ENCODE results near the gene HNRNPC. TPM values are rescaled to one million over a fixed set of nuclear protein-coding genes. Genes with fewer than 3 reads are reported as not detected.
"Not testable (repeated sequence)": the region's sequence is repeated elsewhere in the genome, so short reads cannot be mapped to it uniquely, and the experiment has no call there.

Gene HNRNPC
- total and polyA plus RNA-seq, 9 of the 15 experiments (the other 6 are each of a cell fraction or from before 2014, with no cell fraction given) = 679 to 1,557 (median 1,191) TPM

DNA sequence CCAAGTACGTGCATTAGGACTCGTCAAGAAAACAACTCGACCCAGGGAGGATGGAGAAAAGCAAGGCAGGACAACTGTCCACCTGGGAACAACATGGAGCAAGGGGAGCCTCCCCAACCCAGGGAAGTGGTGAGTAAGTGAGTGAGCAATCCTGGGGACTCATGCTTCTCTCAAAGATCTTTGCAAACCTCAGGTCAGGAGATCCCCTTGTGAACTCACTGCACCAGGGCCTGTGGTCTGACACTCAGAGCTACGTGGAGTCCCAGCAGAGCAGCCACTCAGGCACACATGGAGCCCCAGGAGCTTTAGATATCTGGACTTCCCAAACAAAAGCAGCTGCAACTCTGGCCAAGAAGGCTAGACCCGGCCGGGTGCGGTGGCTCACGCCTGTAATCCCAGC, 101.2 kb downstream of the HNRNPC start:
- no peak for FAIRE-seq

DNA sequence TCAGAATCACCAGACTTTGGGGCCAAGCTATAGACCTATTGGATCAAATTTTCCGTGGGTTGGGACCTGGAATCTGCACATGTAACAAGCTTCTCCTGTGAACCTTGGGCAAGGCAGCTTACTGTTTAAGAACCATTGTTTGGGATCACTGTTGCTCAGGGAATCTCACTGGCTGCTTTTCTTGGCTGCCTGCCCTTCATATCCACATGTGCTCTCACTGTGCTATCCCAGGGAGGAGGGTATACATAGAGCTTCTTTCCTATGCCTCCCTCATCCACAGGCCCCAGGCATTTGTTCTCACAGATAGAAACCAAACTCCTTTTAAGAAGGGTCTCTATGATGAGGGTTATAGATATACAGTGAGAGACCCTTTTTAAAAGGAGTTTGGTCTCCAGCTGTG, 103.6 kb downstream of the HNRNPC start:
- WGBS (ENCODE audit: insufficient coverage, low coverage, missing lambda C conversion rate) = 40% methylated on average over 1 of the region's 1 CpG
- H3K9me1 ChIP-seq (ENCODE audit: control insufficient read depth, insufficient read depth, low read length); H3K27ac ChIP-seq (ENCODE audit: extremely low read depth, low read depth, low read length); BruUV-seq (replicated peaks); ATAC-seq; H3K9ac ChIP-seq (ENCODE audit: insufficient read depth in 1 of 2, low read depth in 2 of 2, low read length in 2 of 2); DNase-seq (ENCODE audit: extremely low read depth in 1 of 4, low spot score in 3 of 4); H3K27me3 ChIP-seq (ENCODE audit: control insufficient read depth in 2 of 2, insufficient read depth in 2 of 2, low read length in 2 of 2); H3K9me3 ChIP-seq (replicated peaks; ENCODE audit: control insufficient read depth, insufficient read depth, low read depth, low read length); H3K4me1 ChIP-seq (replicated peaks in 1 of 2; ENCODE audit: control insufficient read depth in 2 of 2, insufficient read depth in 2 of 2, low read length in 2 of 2); H3K36me3 ChIP-seq (ENCODE audit: control insufficient read depth, insufficient read depth, low read length); H3K79me2 ChIP-seq (ENCODE audit: control insufficient read depth, insufficient read depth, low read length); CTCF ChIA-PET (ENCODE audit: low intra/inter-chr PET ratio); H3K4me3 ChIP-seq; in situ Hi-C loops (cut with MboI); FAIRE-seq; H2AFZ ChIP-seq (ENCODE audit: low read depth, low read length); intact Hi-C loops (cut with micrococcal nuclease); H4K20me1 ChIP-seq (replicated peaks; ENCODE audit: control insufficient read depth, insufficient read depth, low read length); H3K4me2 ChIP-seq (ENCODE audit: insufficient read depth, low read length): not testable (repeated sequence)
- POLR2A ChIA-PET = interaction anchor here (1.7 kb wide), 1 partner anchor 9 kb away, joined by 5 read pairs; no protein-coding TSS in a partner anchor

More for the DNA sequence above, 101.2 kb downstream of the HNRNPC start:
- H3K9me3 ChIP-seq (replicated peaks; ENCODE audit: control insufficient read depth, insufficient read depth, low read depth, low read length) = 0 out of 2 replicates have a peak, but pooled peaks cover 2% of the 10 kb centered on the region
- H3K4me2 ChIP-seq (ENCODE audit: insufficient read depth, low read length) = no peak overlapping the region
- no peak overlapping the region for H3K4me3 ChIP-seq
- H3K9ac ChIP-seq (ENCODE audit: insufficient read depth in 1 of 2, low read depth in 2 of 2, low read length in 2 of 2) = no peak overlapping the region; a peak in 1 of 4 replicates
- no peaks in the 10 kb centered on the region for H3K9me1 ChIP-seq (ENCODE audit: control insufficient read depth, insufficient read depth, low read length)
- H3K36me3 ChIP-seq (ENCODE audit: control insufficient read depth, insufficient read depth, low read length) = no peaks in the 10 kb centered on the region
- peaks cover 2 to 5% of the 10 kb centered on the region in 2 experiments; a peak in 2 of 5 replicates for H3K27me3 ChIP-seq (ENCODE audit: control insufficient read depth in 2 of 2, insufficient read depth in 2 of 2, low read length in 2 of 2)
- DNase-seq (ENCODE audit: extremely low read depth in 1 of 4, low spot score in 3 of 4) = no peak
- intact Hi-C loops (cut with micrococcal nuclease) (no loop called here), in situ Hi-C loops (cut with MboI) (no loop called here)
- H3K79me2 ChIP-seq (ENCODE audit: control insufficient read depth, insufficient read depth, low read length) = no peaks in the 10 kb centered on the region
- H3K27ac ChIP-seq (ENCODE audit: extremely low read depth, low read depth, low read length) = no peak overlapping the region
- no peaks in the 10 kb centered on the region; a peak in 1 of 5 replicates for H3K4me1 ChIP-seq (replicated peaks in 1 of 2; ENCODE audit: control insufficient read depth in 2 of 2, insufficient read depth in 2 of 2, low read length in 2 of 2)
- 26% methylated on average over 6 of the region's 8 CpGs for whole genome bisulfite sequencing (ENCODE audit: insufficient coverage, low coverage, missing lambda C conversion rate)
- POLR2A ChIA-PET = interaction anchor here (0.6 to 0.9 kb wide), 2 partner anchors 35 to 145 kb away, joined by 3 read pairs; no protein-coding TSS in a partner anchor
- ATAC-seq = no peak
- H4K20me1 ChIP-seq (replicated peaks; ENCODE audit: control insufficient read depth, insufficient read depth, low read length) = no peaks in the 10 kb centered on the region
- TF ChIP-seq ZNF175 (CRISPR knock-in tag; IDR thresholded peaks at IDR 0.05; ENCODE audit: low read depth) = no peak
- BruUV-seq (replicated peaks) = no TSS peak
- H2AFZ ChIP-seq (ENCODE audit: low read depth, low read length) = no peak overlapping the region
- CTCF ChIA-PET (ENCODE audit: low intra/inter-chr PET ratio) = no interaction called here
